Adrenal gland (tissue), 5 donors: Measurements from ENCODE around the gene ZFR.

Experiments used
- POLR2A ChIP-seq, 2 donors: fragments of 450-650 bp; IDR thresholded peaks; one replicate each; pipeline ENCODE4 v1.6.1; 2017; ENCODE audit warnings: antibody characterized with exemption in 2 of 2, mild to moderate bottlenecking in 2 of 2, moderate library complexity in 1 of 2
- TF ChIP-seq, protein P1 (sequence below), 6 experiments: fragments of 450-650 bp in 4 of 6; fragments of 200-600 bp in 2 of 6; sonication (generic) in 1 of 6; IDR thresholded peaks; 1 replicate in 5 of 6; 2 replicates in 1 of 6; pipeline versions ENCODE4 v1.5.1 to v1.8.0; 2016 to 2021; ENCODE audit warnings: antibody characterized with exemption in 6 of 6, mild to moderate bottlenecking in 2 of 6, moderate library complexity in 1 of 6
- donor health status: DM: no; HTN: no; CAD: no.

- no peak for TF ChIP-seq POLR2A (IDR thresholded peaks at IDR 0.05)
- TF ChIP-seq, protein P1, sequence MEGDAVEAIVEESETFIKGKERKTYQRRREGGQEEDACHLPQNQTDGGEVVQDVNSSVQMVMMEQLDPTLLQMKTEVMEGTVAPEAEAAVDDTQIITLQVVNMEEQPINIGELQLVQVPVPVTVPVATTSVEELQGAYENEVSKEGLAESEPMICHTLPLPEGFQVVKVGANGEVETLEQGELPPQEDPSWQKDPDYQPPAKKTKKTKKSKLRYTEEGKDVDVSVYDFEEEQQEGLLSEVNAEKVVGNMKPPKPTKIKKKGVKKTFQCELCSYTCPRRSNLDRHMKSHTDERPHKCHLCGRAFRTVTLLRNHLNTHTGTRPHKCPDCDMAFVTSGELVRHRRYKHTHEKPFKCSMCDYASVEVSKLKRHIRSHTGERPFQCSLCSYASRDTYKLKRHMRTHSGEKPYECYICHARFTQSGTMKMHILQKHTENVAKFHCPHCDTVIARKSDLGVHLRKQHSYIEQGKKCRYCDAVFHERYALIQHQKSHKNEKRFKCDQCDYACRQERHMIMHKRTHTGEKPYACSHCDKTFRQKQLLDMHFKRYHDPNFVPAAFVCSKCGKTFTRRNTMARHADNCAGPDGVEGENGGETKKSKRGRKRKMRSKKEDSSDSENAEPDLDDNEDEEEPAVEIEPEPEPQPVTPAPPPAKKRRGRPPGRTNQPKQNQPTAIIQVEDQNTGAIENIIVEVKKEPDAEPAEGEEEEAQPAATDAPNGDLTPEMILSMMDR (IDR thresholded peaks at IDR 0.05): peak in 4 of 6 experiments; percentile 16 to 17 (median 16)
Observed at GRCh38 chr5:32471784-32472183, 27.2 kb upstream of the ZFR start.
